GM12878 (cell line): ENCODE measurements around the gene RAC2. TPM values are rescaled to one million over a fixed set of nuclear protein-coding genes. Genes with fewer than 3 reads are reported as not detected.

Source experiments
- ATAC-seq: fragments of 200-7000 bp; cut with Tn5 transposase; 3 replicates; pipeline ENCODE4 v1.9.1; 2020; ENCODE audit warnings: mild to moderate bottlenecking, moderate library complexity
- BruUV-seq: library from RNA; stranded (reverse); fragments of 400-500 nt; replicated peaks from 2 replicates; lab custom pipeline; 2021; lab: Mats Ljungman, UMichigan
- CTCF ChIA-PET: fragments of 300-600 bp; sonication (Branson Sonifier 250); formaldehyde crosslinking; extraction: SDS; loops from one replicate; lab custom pipeline; 2021; ENCODE audit warnings: inconsistent platforms; lab: Yijun Ruan, JAX
- POLR2A ChIA-PET: fragments of 350-600 bp; formaldehyde crosslinking; extraction: SDS; loops from one replicate; lab custom pipeline; 2021; ENCODE audit warnings: inconsistent platforms; lab: Charles Lee
- RAD21 ChIA-PET: fragments of 300-600 bp; sonication (Branson Sonifier 250); formaldehyde crosslinking; loops from one replicate; lab custom pipeline; 2023; ENCODE audit warnings: antibody characterized with exemption; ENCODE audit not compliant: unreplicated experiment; lab: Charles Lee
- SMC1A ChIA-PET: fragments of 300-600 bp; sonication (Branson Sonifier 250); formaldehyde crosslinking; loops from one replicate; lab custom pipeline; 2023; ENCODE audit not compliant: unreplicated experiment, uncharacterized antibody; lab: Charles Lee
- DNase-seq: peaks from one replicate; pipeline ENCODE4 v3.0.0-alpha.2; 2011; ENCODE audit warnings: low read depth, low spot score
- FAIRE-seq: peaks from 3 replicates; lab custom pipeline; 2011; peaks lifted over from hg19 to GRCh38; lab: Jason Lieb, UNC
- H2AFZ ChIP-seq: 2 replicates; pipeline ENCODE4 v1.6.0; 2011; ENCODE audit warnings: low read depth, low read length, control low read depth; ENCODE audit not compliant: control insufficient read depth
- H3K27ac ChIP-seq: 2 replicates; pipeline ENCODE4 v1.5.1; 2011; ENCODE audit warnings: control low read depth; ENCODE audit not compliant: control insufficient read depth, insufficient read depth
- H3K27me3 ChIP-seq, 2 experiments: replicated peaks in 1 of 2; 2 replicates each; pipeline versions ENCODE4 v1.6.0 to v1.6.1; 2011; ENCODE audit warnings: low read length in 1 of 2; ENCODE audit not compliant: control insufficient read depth in 2 of 2, insufficient read depth in 2 of 2
- H3K36me3 ChIP-seq, 2 experiments: 2 replicates each; pipeline ENCODE4 v1.5.1; 2011; ENCODE audit warnings: low read length in 1 of 2; ENCODE audit not compliant: control insufficient read depth in 2 of 2, insufficient read depth in 2 of 2
- H3K4me1 ChIP-seq: 2 replicates; pipeline ENCODE4 v1.6.1; 2011; ENCODE audit warnings: mild to moderate bottlenecking, low read length, moderate library complexity, mixed read lengths; ENCODE audit not compliant: control insufficient read depth, insufficient read depth
- H3K4me2 ChIP-seq: 2 replicates; pipeline ENCODE4 v1.6.0; 2011; ENCODE audit warnings: control low read depth; ENCODE audit not compliant: control insufficient read depth, insufficient read depth
- H3K4me3 ChIP-seq: fragments of 200-600 bp; sonication (generic); 2 replicates; pipeline ENCODE4 v1.5.1; 2016
- H3K79me2 ChIP-seq: 2 replicates; pipeline ENCODE4 v1.6.0; 2011; ENCODE audit warnings: low read length; ENCODE audit not compliant: control insufficient read depth, insufficient read depth
- H3K9ac ChIP-seq: 2 replicates; pipeline ENCODE4 v1.8.0; 2011; ENCODE audit warnings: low read length, control low read depth, mixed read lengths; ENCODE audit not compliant: control insufficient read depth, insufficient read depth
- H3K9me3 ChIP-seq: replicated peaks from 3 replicates; pipeline ENCODE4 v1.5.1; 2011; ENCODE audit warnings: mild to moderate bottlenecking, low read length; ENCODE audit not compliant: control insufficient read depth, insufficient read depth
- H4K20me1 ChIP-seq: 2 replicates; pipeline ENCODE4 v1.6.0; 2011; ENCODE audit not compliant: control insufficient read depth, insufficient read depth
- ATF7 ChIP-seq: fragments of 450-650 bp; IDR thresholded peaks from 2 replicates; pipeline ENCODE4 v1.6.1; 2016; ENCODE audit warnings: low read depth, mild to moderate bottlenecking
- ETV6 ChIP-seq, 2 experiments: fragments of 450-650 bp in 1 of 2; IDR thresholded peaks in 1 of 2; conservative IDR thresholded peaks in 1 of 2; 2 replicates each; pipeline ENCODE4 v1.6.1; 2014; ENCODE audit warnings: antibody characterized with exemption in 1 of 2, borderline replicate concordance in 1 of 2, low read depth in 1 of 2, mild to moderate bottlenecking in 1 of 2, moderate library complexity in 1 of 2
- FOS ChIP-seq: IDR thresholded peaks from 3 replicates; pipeline ENCODE4 v1.6.1; 2011; ENCODE audit warnings: borderline replicate concordance; ENCODE audit not compliant: insufficient read length; ENCODE audit errors: extremely low read depth
- FOXK2 ChIP-seq: fragments of 450-650 bp; IDR thresholded peaks from 2 replicates; pipeline ENCODE4 v1.6.1; 2017; ENCODE audit warnings: mild to moderate bottlenecking, moderate library complexity
- HCFC1 ChIP-seq: fragments of 150-350 bp; IDR thresholded peaks from 2 replicates; pipeline ENCODE4 v1.6.1; 2014; ENCODE audit warnings: low read length
- HSF1 ChIP-seq: fragments of 150-350 bp; IDR thresholded peaks from 2 replicates; pipeline ENCODE4 v1.6.1; 2014; ENCODE audit warnings: mild to moderate bottlenecking, low read depth, low read length
- IKZF1 ChIP-seq: fragments of 450-650 bp; conservative IDR thresholded peaks from 2 replicates; pipeline ENCODE4 v1.6.1; 2017; ENCODE audit warnings: antibody characterized with exemption, mild to moderate bottlenecking
- KAT2A ChIP-seq: conservative IDR thresholded peaks from 2 replicates; pipeline ENCODE4 v1.6.1; 2011; ENCODE audit warnings: low read depth, low read length; ENCODE audit not compliant: control insufficient read depth
- MTA3 ChIP-seq: IDR thresholded peaks from 2 replicates; pipeline ENCODE4 v1.6.1; 2012; ENCODE audit warnings: low read length, inconsistent platforms, borderline replicate concordance
- MYC ChIP-seq: IDR thresholded peaks from 2 replicates; pipeline ENCODE4 v1.6.1; 2011; ENCODE audit warnings: mild to moderate bottlenecking, low read length, moderate library complexity, inconsistent platforms; ENCODE audit not compliant: insufficient read depth, insufficient replicate concordance, insufficient read length, severe bottlenecking
- NKRF ChIP-seq: fragments of 450-650 bp; conservative IDR thresholded peaks from 2 replicates; pipeline ENCODE4 v1.6.1; 2017; ENCODE audit warnings: mild to moderate bottlenecking, moderate library complexity
- POLR2AphosphoS5 ChIP-seq: IDR thresholded peaks from 2 replicates; pipeline ENCODE4 v1.6.1; 2011; ENCODE audit warnings: mild to moderate bottlenecking, low read length, inconsistent platforms
- RAD21 ChIP-seq: IDR thresholded peaks from 2 replicates; pipeline ENCODE4 v1.6.1; 2011; ENCODE audit warnings: mild to moderate bottlenecking, low read depth, low read length, moderate library complexity; ENCODE audit not compliant: insufficient read depth
- RB1 ChIP-seq: fragments of 450-650 bp; formaldehyde crosslinking; IDR thresholded peaks from 2 replicates; pipeline ENCODE4 v1.6.1; 2017; ENCODE audit warnings: mild to moderate bottlenecking, borderline replicate concordance
- RFX5 ChIP-seq: IDR thresholded peaks from 2 replicates; pipeline ENCODE4 v1.6.1; 2011; ENCODE audit warnings: low read depth, low read length, improper control_type of control experiment
- SMC3 ChIP-seq: IDR thresholded peaks from 2 replicates; pipeline ENCODE4 v1.6.1; 2011; ENCODE audit warnings: low read length, improper control_type of control experiment, borderline replicate concordance
- TCF3 ChIP-seq: IDR thresholded peaks from 2 replicates; pipeline ENCODE4 v1.6.1; 2012; ENCODE audit warnings: low read depth, mild to moderate bottlenecking, low read length, borderline replicate concordance; ENCODE audit not compliant: insufficient read depth
- ZNF207 ChIP-seq: fragments of 450-650 bp; IDR thresholded peaks from 2 replicates; pipeline ENCODE4 v1.6.1; 2014; ENCODE audit warnings: antibody characterized with exemption, mild to moderate bottlenecking, borderline replicate concordance
- ZNF24 ChIP-seq: fragments of 450-650 bp; IDR thresholded peaks from 2 replicates; pipeline ENCODE4 v1.6.1; 2017; ENCODE audit warnings: antibody characterized with exemption, mild to moderate bottlenecking
- ZNF274 ChIP-seq: IDR thresholded peaks from one replicate; pipeline ENCODE4 v1.8.0; 2011; ENCODE audit not compliant: insufficient read length, insufficient read depth
- ZZZ3 ChIP-seq: IDR thresholded peaks from 2 replicates; pipeline ENCODE4 v1.6.1; 2011; ENCODE audit warnings: low read depth; ENCODE audit not compliant: control insufficient read depth, insufficient read length
- WGBS: methylation state at CpG from one replicate; pipeline ENCODE4 v1.1.6; 2016; ENCODE audit warnings: low lambda C conversion rate; ENCODE audit not compliant: insufficient replicate concordance, insufficient coverage; ENCODE audit errors: missing lambda C conversion rate; 5-methylcytosine and 5-hydroxymethylcytosine counted together
- in situ Hi-C: fragments of 300-500 bp; cut with MboI; formaldehyde crosslinking; loops from 9 replicates; pipeline ENCODE4 v1.14.3; 2018; ENCODE audit warnings: mixed read lengths
- intact Hi-C: fragments of 100-400 bp; cut with micrococcal nuclease; formaldehyde crosslinking; loops from one replicate; pipeline ENCODE4 v1.14.2; 2022; ENCODE audit not compliant: unreplicated experiment
- polyA plus RNA-seq, 11 experiments: library from polyadenylated mRNA; depleted of rRNA in 4 of 11; unstranded in 6 of 11; stranded (reverse) in 5 of 11; fragments of >200 nt; fragmentation: Nextera tagmentation in 4 of 11; fragmentation: Illumina TruSeq in 1 of 11; extraction: Ambion mirVana in 4 of 11; extraction: Trizol in 1 of 11; gene quantifications; 1 replicate in 1 of 11; 2 replicates in 10 of 11; pipeline versions ENCODE4 v1.2.1 to v1.2.3, GENCODE V29; 2011 to 2016; ENCODE audit warnings: inconsistent platforms in 2 of 11, missing spikeins in 2 of 11, low read depth in 1 of 11
- total RNA-seq, 4 experiments: library from RNA; depleted of rRNA in 3 of 4; stranded (reverse); fragments of >200 nt in 3 of 4; fragmentation: Illumina TruSeq in 1 of 4; extraction: Trizol in 1 of 4; gene quantifications; 2 replicates each; pipeline versions ENCODE4 v1.2.1 to v1.2.3, GENCODE V29; 2013 to 2021

The RAC2 gene
- total and polyA plus RNA-seq, 10 of the 15 experiments (the other 5 are each of a cell fraction or from before 2014, with no cell fraction given), result 102 to 386 (median 304) TPM

- no peak for TF ChIP-seq ZNF207
- TF ChIP-seq ZNF274, result no peak
- no peak for TF ChIP-seq RFX5
- TF ChIP-seq POLR2AphosphoS5, result no peak
- TF ChIP-seq MYC, result no peak
- no peak for TF ChIP-seq HSF1
- no peak for TF ChIP-seq SMC3
- TF ChIP-seq IKZF1, result no peak
- TF ChIP-seq ZZZ3, result no peak
- no peak for TF ChIP-seq FOXK2
These were observed 57.0 kb downstream of the RAC2 start (continued) for GRCh38 chr22:37186997-37187522.

- DNase-seq, result peak; percentile 55
- ChIA-PET CTCF (interaction anchor here (1.4 to 1.8 kb wide), 2 partner anchors 13 to 21 kb away, joined by 3 to 5 read pairs; no protein-coding TSS in a partner anchor), SMC1A (interaction anchor here (1.2 kb wide), 1 partner anchor 23 kb away, joined by 3 read pairs; no protein-coding TSS in a partner anchor), RAD21 (no interaction called here), POLR2A (no interaction called here)
- no TSS peak for BruUV-seq
- H3K36me3 ChIP-seq, result no peaks in the 10 kb centered on the region
- 27% methylated on average over 9 of the region's 9 CpGs for WGBS
- no peak overlapping the region for H3K9ac ChIP-seq
- no peaks in the 10 kb centered on the region for H3K79me2 ChIP-seq
- in situ Hi-C loops, result loop anchor here (5.0 kb wide), 1 partner anchor 104 kb away; no protein-coding TSS in a partner anchor
- H2AFZ ChIP-seq, result peak overlapping the region; percentile 9; the same call in 1 of the 2 replicates
- peak; percentile 76 for FAIRE-seq
- H3K4me3 ChIP-seq, result no peak overlapping the region
- intact Hi-C loops, result no loop called here
- H3K4me1 ChIP-seq, result no peaks in the 10 kb centered on the region
- peak overlapping the region; percentile 14; the same call in 1 of the 2 replicates for H3K4me2 ChIP-seq
- no peaks in the 10 kb centered on the region for H3K9me3 ChIP-seq
- no peaks in the 10 kb centered on the region for H4K20me1 ChIP-seq
- ATAC-seq, result peak; percentile 90
- no peaks in the 10 kb centered on the region for H3K27me3 ChIP-seq
- H3K27ac ChIP-seq, result no peak overlapping the region
- TF ChIP-seq TCF3 (no peak), ETV6 (conservative IDR thresholded peaks at IDR 0.05 in 1 of 2, IDR thresholded peaks at IDR 0.05 in 1 of 2; ENCODE audit: borderline replicate concordance in 1 of 2, low read depth in 1 of 2) (no peak), KAT2A (no peak), RAD21 (no peak), MTA3 (no peak), ZNF24 (no peak), NKRF (no peak), FOS (peak; percentile 70), ATF7 (no peak), RB1 (no peak), HCFC1 (no peak)
These were observed 57.7 kb downstream of the RAC2 start for GRCh38 chr22:37186228-37186996.
